ENCODE measurements around the gene CFAP73. TPM values are rescaled to one million over a fixed set of nuclear protein-coding genes. Genes with fewer than 3 reads are reported as not detected.

CFAP73 gene
- total and polyA plus RNA-seq, 2 of the 8 experiments (the other 6 are each of a cell fraction or from before 2014, with no cell fraction given) = 0.45 to 0.56 TPM

DNA sequence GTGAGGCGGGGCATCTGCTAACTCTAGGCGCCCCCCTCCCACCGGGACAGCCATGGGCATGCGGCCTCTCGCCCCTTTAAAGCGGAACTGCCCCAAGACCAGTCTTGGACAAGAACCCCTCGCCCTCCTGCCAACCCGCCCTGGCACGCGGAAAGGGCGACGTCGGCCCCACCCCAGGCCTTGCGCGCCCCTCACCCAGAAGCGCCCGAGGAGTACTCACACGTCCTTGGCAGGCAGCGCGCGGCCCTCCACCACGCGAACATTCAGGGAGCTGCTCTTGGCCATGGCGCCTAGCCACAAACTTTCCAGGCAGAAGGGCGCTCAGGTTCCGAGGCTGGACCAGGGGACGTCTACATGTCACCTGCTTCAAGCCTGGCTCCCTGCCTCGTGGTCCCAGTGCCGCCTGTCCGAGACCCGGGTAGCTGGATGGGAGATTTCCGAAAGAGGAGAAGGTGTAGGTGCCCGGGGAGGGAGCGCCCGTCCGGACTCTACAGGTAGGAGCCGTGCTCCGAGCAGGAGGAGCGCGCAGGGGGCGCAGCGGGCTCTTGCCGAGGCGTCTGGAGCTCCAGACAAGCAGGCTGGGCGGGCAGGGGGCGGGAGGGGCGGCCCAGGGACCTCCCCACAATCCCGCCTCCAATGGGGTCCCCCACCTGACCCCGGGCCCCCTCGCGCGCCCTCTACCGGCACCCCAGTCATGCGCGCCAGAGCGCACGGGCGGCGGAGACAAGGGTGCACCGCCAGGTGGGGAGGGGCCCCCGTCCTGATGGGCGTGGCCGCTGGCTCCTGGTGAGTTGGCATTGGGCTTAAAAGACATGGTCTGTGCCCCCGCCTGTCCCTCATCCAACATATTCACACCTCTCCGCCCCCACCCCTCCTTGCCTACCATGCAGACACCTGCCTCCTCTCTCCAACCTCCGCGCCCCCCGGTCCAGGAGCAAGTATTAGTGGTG is 14.1 kb upstream of the CFAP73 start, which contains the start of gene RASAL1 (continued):
- TF ChIP-seq, protein P1, sequence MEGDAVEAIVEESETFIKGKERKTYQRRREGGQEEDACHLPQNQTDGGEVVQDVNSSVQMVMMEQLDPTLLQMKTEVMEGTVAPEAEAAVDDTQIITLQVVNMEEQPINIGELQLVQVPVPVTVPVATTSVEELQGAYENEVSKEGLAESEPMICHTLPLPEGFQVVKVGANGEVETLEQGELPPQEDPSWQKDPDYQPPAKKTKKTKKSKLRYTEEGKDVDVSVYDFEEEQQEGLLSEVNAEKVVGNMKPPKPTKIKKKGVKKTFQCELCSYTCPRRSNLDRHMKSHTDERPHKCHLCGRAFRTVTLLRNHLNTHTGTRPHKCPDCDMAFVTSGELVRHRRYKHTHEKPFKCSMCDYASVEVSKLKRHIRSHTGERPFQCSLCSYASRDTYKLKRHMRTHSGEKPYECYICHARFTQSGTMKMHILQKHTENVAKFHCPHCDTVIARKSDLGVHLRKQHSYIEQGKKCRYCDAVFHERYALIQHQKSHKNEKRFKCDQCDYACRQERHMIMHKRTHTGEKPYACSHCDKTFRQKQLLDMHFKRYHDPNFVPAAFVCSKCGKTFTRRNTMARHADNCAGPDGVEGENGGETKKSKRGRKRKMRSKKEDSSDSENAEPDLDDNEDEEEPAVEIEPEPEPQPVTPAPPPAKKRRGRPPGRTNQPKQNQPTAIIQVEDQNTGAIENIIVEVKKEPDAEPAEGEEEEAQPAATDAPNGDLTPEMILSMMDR (IDR thresholded peaks at IDR 0.05; ENCODE audit: control extremely low read depth in 1 of 3, insufficient read depth in 1 of 3, low read depth in 1 of 3, low read length in 3 of 3) = peak; percentile 64 to 86 (median 84)
- TF ChIP-seq CBX5 (IDR thresholded peaks at IDR 0.05; ENCODE audit: low read depth, low read length) (no peak), RXRA (IDR thresholded peaks at IDR 0.05; ENCODE audit: insufficient read depth, low read depth, low read length) (no peak), EZH2 (IDR thresholded peaks at IDR 0.05; ENCODE audit: low read depth, low read length, severe bottlenecking) (no peak), RNF2 (IDR thresholded peaks at IDR 0.05; ENCODE audit: borderline replicate concordance, low read depth, low read length, missing control alignments, poor library complexity, severe bottlenecking) (no peak), E2F6 (IDR thresholded peaks at IDR 0.05) (peak; percentile 83), RAD21 (IDR thresholded peaks at IDR 0.05 in 1 of 2, conservative IDR thresholded peaks at IDR 0.05 in 1 of 2; ENCODE audit: low read depth in 2 of 2, low read length in 2 of 2) (peak in 1 of 2 experiments; percentile 39; a peak in 2 of 4 replicates), KDM5A (IDR thresholded peaks at IDR 0.05; ENCODE audit: low read length) (no peak), SP2 (IDR thresholded peaks at IDR 0.05; ENCODE audit: low read length) (no peak), POU5F1 (IDR thresholded peaks at IDR 0.05; ENCODE audit: low read depth, low read length) (no peak), GABPA (IDR thresholded peaks at IDR 0.05; ENCODE audit: borderline replicate concordance, insufficient read depth, low read length) (0 out of 2 replicates have a peak, but pooled peaks have one; percentile 10), PHF8 (conservative IDR thresholded peaks at IDR 0.05; ENCODE audit: low read depth, low read length) (no peak), HDAC6 (IDR thresholded peaks at IDR 0.05; ENCODE audit: low read depth, low read length) (no peak)
- TF ChIP-seq, protein P2, sequence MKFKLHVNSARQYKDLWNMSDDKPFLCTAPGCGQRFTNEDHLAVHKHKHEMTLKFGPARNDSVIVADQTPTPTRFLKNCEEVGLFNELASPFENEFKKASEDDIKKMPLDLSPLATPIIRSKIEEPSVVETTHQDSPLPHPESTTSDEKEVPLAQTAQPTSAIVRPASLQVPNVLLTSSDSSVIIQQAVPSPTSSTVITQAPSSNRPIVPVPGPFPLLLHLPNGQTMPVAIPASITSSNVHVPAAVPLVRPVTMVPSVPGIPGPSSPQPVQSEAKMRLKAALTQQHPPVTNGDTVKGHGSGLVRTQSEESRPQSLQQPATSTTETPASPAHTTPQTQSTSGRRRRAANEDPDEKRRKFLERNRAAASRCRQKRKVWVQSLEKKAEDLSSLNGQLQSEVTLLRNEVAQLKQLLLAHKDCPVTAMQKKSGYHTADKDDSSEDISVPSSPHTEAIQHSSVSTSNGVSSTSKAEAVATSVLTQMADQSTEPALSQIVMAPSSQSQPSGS (IDR thresholded peaks at IDR 0.05; ENCODE audit: low read length) = no peak
- TF ChIP-seq, protein P3, sequence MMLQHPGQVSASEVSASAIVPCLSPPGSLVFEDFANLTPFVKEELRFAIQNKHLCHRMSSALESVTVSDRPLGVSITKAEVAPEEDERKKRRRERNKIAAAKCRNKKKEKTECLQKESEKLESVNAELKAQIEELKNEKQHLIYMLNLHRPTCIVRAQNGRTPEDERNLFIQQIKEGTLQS (IDR thresholded peaks at IDR 0.05; ENCODE audit: insufficient read depth, low read depth, low read length) = no peak

Measured in H1 (cell line).